Activated effector memory CD4-positive, alpha-beta T cell treated with anti-CD3 and anti-CD28 coated beads, Interleukin-2, amount 50 U/mL, for 16 hours (primary cell): ENCODE measurements around the gene SPATA45.
A peak's percentile ranks its signal among the peaks of the same experiment; 100 is the strongest.
"Not testable (repeated sequence)": the region's sequence is repeated elsewhere in the genome, so short reads cannot be mapped to it uniquely, and the experiment has no call there.

ENCODE experiments used
- DNase-seq: peaks from one replicate; pipeline ENCODE4 v3.0.0-alpha.2; 2020

SPATA45 gene

DNA sequence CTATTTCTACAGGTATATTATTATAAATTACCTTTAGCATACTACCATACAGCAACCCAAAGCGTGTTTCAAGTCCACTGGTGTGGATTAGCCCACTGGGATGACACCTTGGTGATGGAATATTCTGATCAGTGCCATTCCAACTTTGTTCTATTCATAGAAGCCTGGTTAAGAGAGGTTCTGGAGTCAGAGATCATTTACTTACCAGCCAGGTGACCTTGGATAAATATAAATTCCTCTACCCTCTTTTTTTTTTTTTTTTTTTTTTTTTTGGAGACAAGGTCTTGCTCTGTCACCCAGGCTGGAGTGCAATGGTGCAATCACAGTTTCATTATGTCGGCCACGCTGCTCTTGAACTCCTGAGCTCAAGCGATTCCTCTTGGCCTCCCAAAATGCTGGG is at the start of gene SPATA45:
Gene SPATA45 (minus strand): TSS at position 101 of the 400 bp plus-strand sequence. CDS start 11,500 bp downstream, outside the sequence.
- DNase-seq = no peak

GRCh38 chr1:212892108-212892507 is 44.7 kb upstream of the SPATA45 start:
- no peak for DNase-seq

DNA sequence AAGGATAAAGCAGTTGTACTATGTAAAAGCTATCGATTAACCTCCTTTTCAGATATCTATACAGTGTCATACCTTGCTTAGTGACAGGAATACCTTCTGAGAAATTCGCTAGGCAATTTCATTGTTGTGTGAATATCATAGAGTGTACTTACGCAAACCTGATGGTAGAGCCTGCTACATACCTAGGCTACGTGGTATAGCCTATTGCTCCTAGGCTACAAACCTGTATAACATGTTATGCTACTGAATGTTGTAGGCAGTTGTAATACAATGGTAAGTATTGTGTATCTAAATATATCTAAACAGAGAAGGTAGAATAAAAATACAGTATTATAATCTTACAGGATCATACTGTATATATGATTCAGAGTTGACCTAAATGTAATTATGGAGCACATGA is 37.1 kb upstream of the SPATA45 start:
- DNase-seq = no peak

DNA sequence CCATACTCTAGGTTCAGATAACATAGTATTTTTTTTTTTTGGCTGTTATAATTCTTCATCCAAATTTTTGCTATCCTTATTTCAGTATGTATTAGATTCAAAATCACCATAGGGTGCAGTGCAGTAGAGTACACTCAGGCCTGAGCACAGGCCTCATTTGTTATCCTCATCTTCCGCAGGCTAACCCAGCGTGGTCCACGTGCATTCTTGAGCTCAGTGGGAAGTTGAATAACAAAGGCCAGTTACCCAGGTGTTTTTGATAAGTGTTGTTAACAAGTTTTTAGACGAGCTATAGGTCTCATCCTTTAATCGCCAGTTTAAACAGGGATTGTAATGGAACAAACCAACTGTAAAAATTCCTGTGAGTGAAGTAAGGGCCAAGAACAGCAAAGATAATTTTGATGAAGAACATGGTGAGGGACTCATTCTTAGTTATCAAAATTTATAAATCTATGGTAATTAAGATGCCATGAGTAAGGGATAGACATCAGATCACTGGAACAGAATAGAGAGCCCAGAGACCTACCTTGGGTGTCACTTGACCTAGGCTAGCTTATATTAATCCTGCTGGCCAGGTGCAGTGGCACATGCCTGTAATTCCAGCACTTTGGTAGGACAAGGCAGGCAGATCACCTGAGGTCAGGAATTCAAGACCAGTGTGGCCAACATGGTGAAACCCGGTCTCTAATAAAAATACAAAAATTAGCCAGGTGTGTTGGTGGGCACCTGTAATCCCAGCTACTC is 32.7 kb upstream of the SPATA45 start:
- DNase-seq = no peak

DNA sequence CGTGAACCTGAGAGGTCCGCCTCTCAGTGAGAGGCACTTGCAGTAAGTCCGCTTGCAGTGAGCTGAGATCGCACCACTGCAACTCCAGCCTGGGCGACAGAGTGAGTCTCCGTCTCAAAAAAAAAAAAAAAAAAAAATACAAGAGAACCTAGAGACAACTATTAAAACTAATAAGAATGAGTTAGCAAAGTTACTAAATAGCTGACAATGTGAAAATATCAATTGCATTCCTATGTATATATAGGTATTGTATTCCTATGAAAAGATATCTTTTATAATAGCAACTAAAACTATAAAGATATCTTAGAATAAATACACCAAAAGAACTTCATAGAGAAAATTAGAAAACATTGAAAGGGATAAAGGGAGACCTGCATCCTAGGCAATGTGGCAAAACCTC is 31.0 kb upstream of the SPATA45 start:
- no peak for DNase-seq

DNA sequence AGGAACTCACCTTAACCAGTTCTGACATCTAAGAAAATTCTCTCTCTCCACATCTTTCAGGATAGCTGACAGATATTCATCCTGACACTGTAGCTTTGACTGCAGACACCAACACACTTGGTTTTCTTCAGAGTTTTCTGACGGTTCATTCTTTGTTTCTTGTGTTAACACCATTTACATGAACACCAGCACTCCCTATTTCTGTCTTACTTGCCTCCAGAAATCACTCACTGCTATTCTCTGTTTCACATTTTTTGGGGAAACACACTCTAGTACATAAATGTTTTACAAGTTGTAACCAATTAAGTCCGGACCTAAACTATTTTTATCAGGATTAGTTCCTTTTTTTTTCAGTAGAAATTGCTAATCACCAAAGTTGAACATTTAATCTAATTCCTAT is 26.1 kb upstream of the SPATA45 start:
- no peak for DNase-seq

DNA sequence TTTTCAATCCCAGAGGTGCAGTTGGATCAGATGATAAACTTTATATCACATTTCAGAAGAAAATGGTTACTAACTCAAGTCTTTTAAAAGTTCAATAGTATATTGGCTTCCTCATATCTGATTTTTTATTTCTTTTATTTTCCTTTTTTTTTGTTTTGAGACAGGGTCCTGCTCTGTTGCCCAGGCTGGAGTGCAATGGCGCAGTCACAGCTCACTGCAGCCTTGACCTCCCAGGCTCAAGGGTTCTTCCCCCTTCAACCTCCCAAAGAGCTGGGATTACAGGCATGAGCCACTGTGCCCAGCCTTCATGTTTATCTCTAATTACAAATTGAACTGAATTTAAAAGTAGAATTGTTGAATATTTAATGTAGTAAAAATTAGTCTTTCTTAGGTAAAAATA is 24.5 kb upstream of the SPATA45 start:
- no peak for DNase-seq

DNA sequence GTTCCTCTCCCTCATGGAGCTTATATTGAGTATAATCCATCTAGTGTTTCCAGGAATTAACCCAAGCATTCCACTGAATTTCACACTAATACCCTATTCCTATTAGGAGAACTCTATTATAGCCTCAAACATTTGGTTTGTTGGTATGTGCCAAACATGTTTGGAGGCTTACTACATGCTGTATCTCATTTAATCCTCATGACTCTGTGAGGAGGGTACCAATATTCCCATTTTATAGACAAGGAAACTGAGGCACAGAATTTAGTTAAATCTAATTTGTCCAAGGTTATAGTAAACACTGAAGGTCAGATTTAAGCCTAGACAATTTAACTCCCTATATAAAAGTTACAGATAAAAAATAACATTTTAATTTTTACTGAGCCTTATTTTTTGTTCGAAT is 19.7 kb upstream of the SPATA45 start:
- DNase-seq = no peak

DNA sequence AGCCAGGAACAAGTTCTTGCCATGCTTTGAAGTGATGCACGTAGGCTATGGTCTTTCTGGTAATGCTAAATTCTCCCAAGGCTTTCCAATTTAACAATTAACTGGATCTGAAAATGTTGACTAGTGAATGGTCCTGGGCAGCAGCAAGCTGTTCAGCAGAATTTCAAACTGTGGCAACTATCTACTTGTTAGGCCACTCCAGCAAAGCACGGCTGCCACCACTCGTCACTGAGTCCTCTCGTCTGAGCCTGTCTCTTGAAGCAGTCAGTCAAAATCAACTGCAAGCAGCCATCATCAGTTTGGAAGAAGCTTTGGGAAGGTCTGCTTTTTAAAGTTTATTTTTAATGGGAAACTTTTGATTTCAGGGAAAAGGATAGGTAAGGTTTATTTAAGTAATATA is 16.8 kb upstream of the SPATA45 start:
- DNase-seq = no peak

- DNase-seq = not testable (repeated sequence)
These were observed 15.9 kb upstream of the SPATA45 start for GRCh38 chr1:212863345-212863744.

DNA sequence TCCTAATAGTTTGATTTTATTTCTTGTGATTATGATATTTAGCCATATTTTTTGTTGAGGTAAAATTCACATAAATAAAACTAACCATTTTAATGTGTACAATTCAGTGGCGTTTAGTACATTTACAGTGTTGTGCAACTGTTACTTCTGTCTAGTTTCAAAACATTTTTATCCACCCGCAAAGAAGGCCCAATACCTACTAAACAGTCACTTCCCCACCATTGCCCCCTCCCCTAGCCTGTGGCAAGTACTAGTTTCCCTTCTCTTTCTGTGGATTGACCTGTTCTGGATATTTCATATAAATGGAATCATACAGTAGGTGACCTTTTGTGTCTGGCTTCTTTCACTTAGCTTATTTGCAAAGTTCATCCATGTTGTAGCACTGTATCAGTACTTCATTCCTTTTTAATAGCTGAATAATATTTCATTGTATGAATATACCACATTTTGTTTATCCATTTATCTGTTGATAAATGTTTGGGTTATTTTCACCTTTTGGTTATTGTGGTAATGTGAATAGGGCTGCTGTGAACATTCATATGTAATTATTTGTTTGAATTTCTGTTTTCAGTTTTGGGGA is 14.8 kb upstream of the SPATA45 start:
- no peak for DNase-seq

- no peak for DNase-seq
These were observed 13.5 kb upstream of the SPATA45 start for GRCh38 chr1:212860713-212861581.

- DNase-seq = peak; percentile 65
These were observed 11.2 kb upstream of the SPATA45 start for GRCh38 chr1:212858461-212859265.

- DNase-seq = peak; percentile 97
These were observed 10.6 kb upstream of the SPATA45 start, which contains the start of gene FLVCR1 for GRCh38 chr1:212857992-212858460. Gene FLVCR1, plus strand, starts transcription at chr1:212858275. Its CDS starts 178 bp downstream, at chr1:212858453.

- DNase-seq = no peak
These were observed 9.3 kb upstream of the SPATA45 start for GRCh38 chr1:212856755-212857154.

DNA sequence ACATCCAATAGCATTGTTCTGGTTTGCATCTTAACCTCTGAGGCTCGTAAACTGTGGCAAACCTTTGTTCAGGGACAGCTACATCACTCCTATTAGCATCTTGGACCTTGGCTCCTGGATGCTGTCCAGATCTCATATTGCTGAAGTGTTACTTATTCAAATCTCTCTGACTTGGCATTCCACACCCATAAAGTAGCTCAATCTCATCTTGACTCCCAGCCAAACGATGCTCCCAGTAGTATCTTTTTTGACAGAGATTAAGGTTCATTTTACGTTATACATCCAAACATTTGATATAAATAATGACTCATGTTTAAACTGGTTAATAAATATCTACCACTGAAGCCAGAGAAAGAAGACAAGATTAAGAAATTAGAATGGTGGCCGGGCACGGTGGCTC is 6.2 kb upstream of the SPATA45 start:
- no peak for DNase-seq

- DNase-seq = no peak
These were observed 4.7 kb upstream of the SPATA45 start for GRCh38 chr1:212852105-212852688.

DNA sequence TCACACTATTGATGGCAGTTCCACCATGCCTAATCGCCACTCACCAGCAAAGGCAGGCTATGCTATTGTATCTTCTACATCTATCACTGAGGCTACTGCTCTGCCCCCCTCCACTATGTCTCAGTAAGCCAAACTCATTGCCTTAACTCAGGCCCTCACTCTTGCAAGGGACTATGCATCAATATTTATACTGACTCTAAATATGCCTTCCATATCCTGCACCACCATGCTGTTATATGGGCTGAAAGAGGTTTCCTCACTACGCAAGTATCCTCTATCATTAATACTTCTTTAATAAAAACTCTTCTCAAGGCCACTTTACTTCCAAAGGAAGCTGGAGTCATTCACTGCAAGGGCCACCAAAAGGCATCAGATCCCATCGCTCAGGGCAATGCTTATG is 2.9 kb downstream of the SPATA45 start:
- DNase-seq = not testable (repeated sequence)

DNA sequence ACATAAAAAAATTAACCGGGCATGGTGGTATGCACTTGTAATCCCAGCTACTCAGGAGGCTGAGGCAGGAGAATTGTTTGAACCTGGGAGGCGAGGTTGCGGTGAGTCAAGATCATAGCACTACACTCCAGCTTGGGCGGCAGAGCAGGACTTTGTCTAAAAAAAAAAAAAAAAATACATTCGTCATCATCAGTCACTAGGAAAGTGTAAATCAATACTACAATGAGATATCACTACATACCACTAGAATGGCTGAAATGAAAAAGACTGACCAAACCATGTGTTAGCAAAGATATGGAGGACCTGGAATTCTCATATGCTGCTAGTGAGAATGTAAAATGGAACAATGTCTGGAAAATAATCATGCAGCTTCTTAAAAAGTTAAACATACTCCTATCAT is 9.3 kb downstream of the SPATA45 start:
- DNase-seq = no peak

DNA sequence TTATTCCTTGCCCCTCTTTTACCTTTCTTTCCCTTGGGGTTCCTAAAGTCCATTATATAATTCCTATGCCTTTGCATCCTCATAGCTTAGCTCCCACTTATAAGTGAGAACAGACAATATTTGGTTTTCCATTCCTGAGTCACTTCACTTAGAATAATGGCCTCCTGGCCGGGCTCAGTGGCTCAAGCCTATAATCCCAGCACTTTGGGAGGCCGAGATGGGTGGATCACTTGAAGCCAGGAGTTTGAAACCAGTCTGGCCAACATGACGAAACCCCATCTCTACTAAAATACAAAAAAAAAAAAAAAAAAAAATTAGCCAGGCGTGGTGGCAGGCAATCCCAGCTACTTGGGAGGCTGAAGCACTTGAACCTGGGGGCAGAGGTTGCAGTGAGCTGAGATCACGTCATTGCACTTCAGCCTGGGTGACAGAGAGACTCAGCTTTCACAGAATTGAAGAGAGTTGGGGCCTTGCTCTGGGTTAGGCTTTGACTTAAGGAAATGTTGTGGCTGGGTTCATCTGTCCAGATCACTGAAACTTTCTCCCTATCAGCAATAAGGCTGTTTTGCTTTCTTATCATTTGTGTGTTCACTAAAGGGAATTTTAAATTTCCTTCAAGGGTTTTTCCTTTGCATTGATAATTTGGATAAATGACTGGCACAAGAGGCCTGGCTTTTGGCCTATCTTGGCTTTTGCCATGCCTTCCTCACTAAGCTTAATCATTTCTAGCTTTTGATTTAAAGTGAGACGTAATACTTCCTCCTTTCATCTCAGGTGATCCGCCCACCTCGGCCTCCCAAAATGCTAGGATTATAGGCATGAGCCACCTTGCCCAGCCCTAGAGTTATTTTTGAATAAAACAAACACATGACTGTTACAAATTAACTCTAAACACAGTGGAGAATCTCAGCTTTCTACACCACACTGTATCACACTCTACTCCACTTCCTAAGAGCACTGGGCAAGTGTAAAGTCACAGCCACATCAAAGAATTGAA is 13.9 kb downstream of the SPATA45 start:
- DNase-seq = not testable (repeated sequence)

DNA sequence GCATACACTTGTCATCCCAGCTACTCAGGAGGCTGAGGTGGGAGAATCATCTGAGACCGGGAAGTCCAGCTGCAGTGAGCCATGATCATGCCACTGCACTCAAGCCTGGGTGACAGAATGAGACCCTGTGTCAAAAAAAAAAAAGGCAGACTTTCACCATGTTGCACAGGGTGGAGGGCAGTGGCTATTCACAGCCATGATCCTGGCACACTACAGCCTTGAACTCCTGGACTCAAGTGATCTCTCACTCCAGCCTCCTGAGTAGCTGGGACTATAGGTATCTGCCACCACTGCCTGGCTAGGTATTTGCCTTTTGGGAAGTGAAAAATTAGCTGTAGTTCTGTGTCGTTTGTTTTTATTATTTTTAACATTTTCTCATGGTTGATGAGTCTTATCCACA is 19.1 kb downstream of the SPATA45 start:
- DNase-seq = no peak
